Body of pancreas (tissue), 4 donors: ENCODE results near the gene ASMT. TPM values are rescaled to one million over a fixed set of nuclear protein-coding genes. Genes with fewer than 3 reads are reported as not detected.

Source experiments
- ATAC-seq: fragments of 150-250 bp; one replicate; pipeline ENCODE4 v1.9.1; 2016
- DNase-seq, 4 donors: peaks; one replicate each; pipeline ENCODE4 v3.0.0-alpha.2; 2019
- H3K27ac ChIP-seq, 4 donors: fragments of 200-600 bp; sonication (generic); 1 replicate in 3 of 4; 2 replicates in 1 of 4; pipeline versions ENCODE4 v1.5.1 to v1.6.1; 2016 to 2019; ENCODE audit warnings: mild to moderate bottlenecking in 1 of 4, mixed read lengths in 1 of 4, moderate library complexity in 1 of 4
- H3K27me3 ChIP-seq, 2 donors: fragments of 200-600 bp; sonication (generic); one replicate each; pipeline ENCODE4 v1.6.0; 2016; ENCODE audit warnings: mild to moderate bottlenecking in 1 of 2
- H3K36me3 ChIP-seq, 2 donors: fragments of 200-600 bp; sonication (generic); replicated peaks in 1 of 2; 2 replicates each; pipeline ENCODE4 v1.5.1; 2016; ENCODE audit warnings: low read depth in 2 of 2; ENCODE audit not compliant: insufficient read depth in 1 of 2
- H3K4me1 ChIP-seq: fragments of 200-600 bp; sonication (generic); one replicate; pipeline ENCODE4 v1.6.0; 2016
- H3K4me3 ChIP-seq, 2 donors: fragments of 200-600 bp; sonication (generic); 1 replicate in 1 of 2; 2 replicates in 1 of 2; pipeline ENCODE4 v1.5.1; 2016 to 2019
- H3K9me3 ChIP-seq, 3 donors: fragments of 200-600 bp; sonication (generic); 1 replicate in 2 of 3; 2 replicates in 1 of 3; pipeline ENCODE4 v1.5.1; 2016
- CTCF ChIP-seq, 7 experiments: fragments of 450-650 bp in 4 of 7; fragments of 200-600 bp in 3 of 7; sonication (generic) in 3 of 7; IDR thresholded peaks; one replicate each; pipeline ENCODE4 v1.5.1; 2016 to 2019; ENCODE audit warnings: antibody characterized with exemption in 7 of 7
- POLR2A ChIP-seq, 3 donors: fragments of 450-650 bp; IDR thresholded peaks; one replicate each; pipeline ENCODE4 v1.6.1; 2016; ENCODE audit warnings: antibody characterized with exemption in 3 of 3, mild to moderate bottlenecking in 2 of 3
- WGBS, 2 donors: methylation state at CpG; one replicate each; pipeline ENCODE4 v1.1.5; 2017; 5-methylcytosine and 5-hydroxymethylcytosine counted together
- intact Hi-C: fragments of 100-400 bp; cut with DNase I; formaldehyde crosslinking; loops from one replicate; pipeline ENCODE4 v1.15.1; 2023
- total RNA-seq, 2 donors: library from RNA; depleted of rRNA; stranded (reverse); fragments of >200 nt; gene quantifications; one replicate each; pipeline ENCODE4 v1.1.0, GENCODE V29; 2016

Gene ASMT
- total RNA-seq, 2 donors from 2014 or later: not detected

- Histone ChIP-seq H3K36me3 (peaks cover 39 to 48% of the 10 kb centered on the region in 2 donors), H3K27ac (no peak overlapping the region), H3K9me3 (no peaks in the 10 kb centered on the region), H3K4me3 (no peak overlapping the region), H3K4me1 (no peaks in the 10 kb centered on the region), H3K27me3 (no peaks in the 10 kb centered on the region)
- 94 to 98% methylated on average over 17 to 32 of the region's 58 CpGs for WGBS, 2 donors
- TF ChIP-seq POLR2A (IDR thresholded peaks at IDR 0.05) (no peak), CTCF (IDR thresholded peaks at IDR 0.05) (no peak)
- no peak for DNase-seq
- intact Hi-C loops: no loop called here
- no peak for ATAC-seq
Measured at GRCh38 chrX:1601051-1601767, 13.7 kb upstream of the ASMT start.

GRCh38 chrX:1601768-1602085, 13.1 kb upstream of the ASMT start:
- H3K4me3 ChIP-seq: no peak overlapping the region
- H3K27ac ChIP-seq: no peak overlapping the region
- no peaks in the 10 kb centered on the region for H3K4me1 ChIP-seq
- intact Hi-C loops: no loop called here
- ATAC-seq: no peak
- H3K9me3 ChIP-seq: no peaks in the 10 kb centered on the region
- H3K36me3 ChIP-seq: peaks cover 39 to 47% of the 10 kb centered on the region in 2 donors
- DNase-seq: no peak
- 89 to 98% methylated on average over 15 of the region's 15 CpGs for WGBS, 2 donors
- TF ChIP-seq CTCF (IDR thresholded peaks at IDR 0.05) (no peak), POLR2A (IDR thresholded peaks at IDR 0.05) (no peak)
- no peaks in the 10 kb centered on the region for H3K27me3 ChIP-seq

- WGBS, 2 donors: 97 to 98% methylated on average over 12 of the region's 12 CpGs
- Histone ChIP-seq H3K4me1 (no peaks in the 10 kb centered on the region), H3K36me3 (peaks cover 39 to 44% of the 10 kb centered on the region in 2 donors), H3K27me3 (no peaks in the 10 kb centered on the region), H3K4me3 (no peak overlapping the region), H3K27ac (no peak overlapping the region), H3K9me3 (no peaks in the 10 kb centered on the region)
- TF ChIP-seq CTCF (IDR thresholded peaks at IDR 0.05) (no peak), POLR2A (IDR thresholded peaks at IDR 0.05) (no peak)
- no peak for ATAC-seq
- intact Hi-C loops: no loop called here
- peak in 1 of 4 donors; percentile 5 for DNase-seq
Measured at GRCh38 chrX:1602299-1602698, 12.6 kb upstream of the ASMT start.

GRCh38 chrX:1606496-1606895, 8.4 kb upstream of the ASMT start:
- intact Hi-C loops: no loop called here
- WGBS, 2 donors: 94 to 97% methylated on average over 11 of the region's 11 CpGs
- H3K36me3 ChIP-seq: peaks cover 5 to 15% of the 10 kb centered on the region in 2 donors
- no peak overlapping the region for H3K27ac ChIP-seq
- H3K27me3 ChIP-seq: no peaks in the 10 kb centered on the region
- no peak for TF ChIP-seq POLR2A (IDR thresholded peaks at IDR 0.05)
- TF ChIP-seq CTCF (IDR thresholded peaks at IDR 0.05): no peak
- ATAC-seq (no peak), DNase-seq (no peak)
- H3K4me1 ChIP-seq: no peaks in the 10 kb centered on the region
- no peak overlapping the region for H3K4me3 ChIP-seq
- no peaks in the 10 kb centered on the region for H3K9me3 ChIP-seq

GRCh38 chrX:1609311-1609710, 5.5 kb upstream of the ASMT start:
- 81 to 85% methylated on average over 9 to 11 of the region's 11 CpGs for WGBS, 2 donors
- Histone ChIP-seq H3K9me3 (no peaks in the 10 kb centered on the region), H3K27me3 (no peaks in the 10 kb centered on the region), H3K4me3 (no peak overlapping the region), H3K4me1 (no peaks in the 10 kb centered on the region), H3K36me3 (no peaks in the 10 kb centered on the region), H3K27ac (no peak overlapping the region)
- DNase-seq (no peak), ATAC-seq (no peak)
- no peak for TF ChIP-seq CTCF (IDR thresholded peaks at IDR 0.05)
- TF ChIP-seq POLR2A (IDR thresholded peaks at IDR 0.05): no peak
- intact Hi-C loops: no loop called here
